MCF 10A (cell line): ENCODE data around the gene FILIP1L. TPM values are rescaled to one million over a fixed set of nuclear protein-coding genes. Genes with fewer than 3 reads are reported as not detected.

Experiments
- BruUV-seq: library from RNA; stranded (reverse); fragments of 400-500 nt; replicated peaks from 2 replicates; lab custom pipeline; 2021; lab: Mats Ljungman, UMichigan
- CTCF ChIA-PET: fragments of 300-600 bp; sonication (Branson Sonifier 250); formaldehyde crosslinking; extraction: SDS; loops from one replicate; lab custom pipeline; 2021; ENCODE audit warnings: antibody characterized with exemption, inconsistent platforms; lab: Yijun Ruan, JAX
- POLR2A ChIA-PET: fragments of 300-600, 350-650 bp; sonication (Branson Sonifier 250); formaldehyde crosslinking; extraction: SDS; loops from one replicate; lab custom pipeline; 2020; ENCODE audit warnings: antibody characterized with exemption, inconsistent platforms; lab: Yijun Ruan, JAX
- DNase-seq: peaks from one replicate; pipeline ENCODE4 v3.0.0-alpha.2; 2018; ENCODE audit not compliant: unreplicated experiment
- H3K27ac Mint-ChIP-seq: one replicate; pipeline ENCODE4 v1.8.0; 2022; ENCODE audit warnings: mild to moderate bottlenecking, low read depth, mixed read lengths; ENCODE audit not compliant: unreplicated experiment
- H3K27me3 Mint-ChIP-seq: one replicate; pipeline ENCODE4 v1.8.0; 2022; ENCODE audit warnings: mixed read lengths; ENCODE audit not compliant: insufficient read depth, unreplicated experiment
- H3K36me3 Mint-ChIP-seq: one replicate; pipeline ENCODE4 v1.8.0; 2022; ENCODE audit warnings: mild to moderate bottlenecking, moderate library complexity, mixed read lengths; ENCODE audit not compliant: insufficient read depth, unreplicated experiment
- H3K4me1 Mint-ChIP-seq: one replicate; pipeline ENCODE4 v1.8.0; 2022; ENCODE audit warnings: mixed read lengths; ENCODE audit not compliant: insufficient read depth, unreplicated experiment
- H3K4me3 Mint-ChIP-seq: one replicate; pipeline ENCODE4 v1.8.0; 2022; ENCODE audit warnings: mild to moderate bottlenecking, moderate library complexity, mixed read lengths; ENCODE audit not compliant: unreplicated experiment
- H3K9me3 Mint-ChIP-seq: one replicate; pipeline ENCODE4 v1.8.0; 2022; ENCODE audit warnings: mixed read lengths; ENCODE audit not compliant: unreplicated experiment
- CTCF ChIP-seq: fragments of 200-600 bp; IDR thresholded peaks from one replicate; pipeline ENCODE4 v1.8.0; 2022; ENCODE audit warnings: antibody characterized with exemption, mild to moderate bottlenecking; ENCODE audit not compliant: unreplicated experiment
- intact Hi-C: fragments of 100-400 bp; cut with micrococcal nuclease; formaldehyde crosslinking; loops from 2 replicates; pipeline ENCODE4 v1.14.1; 2022
- total RNA-seq: library from RNA; stranded (reverse); gene quantifications from 2 replicates; pipeline ENCODE4 v1.2.3, GENCODE V29; 2022

The FILIP1L gene
- total RNA-seq, 1 experiment from 2014 or later = 2.4 TPM

GRCh38 chr3:99873269-99874102 is 240.8 kb downstream of the FILIP1L start:
- Mint-ChIP-seq H3K4me1 (peaks cover 8% of the 10 kb centered on the region), H3K27me3 (no peaks in the 10 kb centered on the region), H3K36me3 (no peaks in the 10 kb centered on the region), H3K27ac (no peak overlapping the region), H3K4me3 (no peak overlapping the region), H3K9me3 (no peaks in the 10 kb centered on the region)
- BruUV-seq = no TSS peak
- ChIA-PET CTCF (interaction anchor here (0.6 to 1.0 kb wide), 3 partner anchors 9 to 217 kb away, joined by 3 read pairs; no protein-coding TSS in a partner anchor), POLR2A (interaction anchor here (0.6 to 1.6 kb wide), 3 partner anchors 9 to 140 kb away, joined by 3 to 4 read pairs (median 3); no protein-coding TSS in a partner anchor)
- TF ChIP-seq CTCF = no peak
- intact Hi-C loops = no loop called here
- DNase-seq = no peak

GRCh38 chr3:99872923-99873254 is 241.4 kb downstream of the FILIP1L start:
- BruUV-seq = no TSS peak
- no peak for DNase-seq
- H3K4me3 Mint-ChIP-seq = no peak overlapping the region
- H3K4me1 Mint-ChIP-seq = peaks cover 4% of the 10 kb centered on the region
- ChIA-PET CTCF (interaction anchor here (0.8 to 1.0 kb wide), 2 partner anchors 26 to 217 kb away, joined by 3 read pairs; no protein-coding TSS in a partner anchor), POLR2A (interaction anchor here (0.7 to 1.6 kb wide), 2 partner anchors 10 to 12 kb away, joined by 3 to 4 read pairs; no protein-coding TSS in a partner anchor)
- intact Hi-C loops = no loop called here
- no peaks in the 10 kb centered on the region for H3K9me3 Mint-ChIP-seq
- no peak for TF ChIP-seq CTCF
- H3K36me3 Mint-ChIP-seq = no peaks in the 10 kb centered on the region
- no peaks in the 10 kb centered on the region for H3K27me3 Mint-ChIP-seq
- H3K27ac Mint-ChIP-seq = no peak overlapping the region

- no peak overlapping the region for H3K27ac Mint-ChIP-seq
- H3K4me3 Mint-ChIP-seq = no peak overlapping the region
- DNase-seq = no peak
- no peaks in the 10 kb centered on the region for H3K9me3 Mint-ChIP-seq
- intact Hi-C loops = no loop called here
- POLR2A ChIA-PET = interaction anchor here (0.6 to 1.0 kb wide), 2 partner anchors 11 to 41 kb away, joined by 3 read pairs; no protein-coding TSS in a partner anchor
- no peak for TF ChIP-seq CTCF
- peaks cover 6% of the 10 kb centered on the region for H3K4me1 Mint-ChIP-seq
- H3K36me3 Mint-ChIP-seq = no peaks in the 10 kb centered on the region
- H3K27me3 Mint-ChIP-seq = no peaks in the 10 kb centered on the region
- BruUV-seq = no TSS peak
- CTCF ChIA-PET = interaction anchor here (0.7 to 1.2 kb wide), 5 partner anchors 10 to 154 kb away, joined by 3 to 4 read pairs (median 3); no protein-coding TSS in a partner anchor
Measured at GRCh38 chr3:99871231-99872045, 242.9 kb downstream of the FILIP1L start.
